Measurements from ENCODE around the gene ZSWIM3. TPM values are rescaled to one million over a fixed set of nuclear protein-coding genes. Genes with fewer than 3 reads are reported as not detected.

ZSWIM3 gene
- total RNA-seq, 6 experiments from 2014 or later: 1.7 to 2.7 (median 1.9) TPM

DNA sequence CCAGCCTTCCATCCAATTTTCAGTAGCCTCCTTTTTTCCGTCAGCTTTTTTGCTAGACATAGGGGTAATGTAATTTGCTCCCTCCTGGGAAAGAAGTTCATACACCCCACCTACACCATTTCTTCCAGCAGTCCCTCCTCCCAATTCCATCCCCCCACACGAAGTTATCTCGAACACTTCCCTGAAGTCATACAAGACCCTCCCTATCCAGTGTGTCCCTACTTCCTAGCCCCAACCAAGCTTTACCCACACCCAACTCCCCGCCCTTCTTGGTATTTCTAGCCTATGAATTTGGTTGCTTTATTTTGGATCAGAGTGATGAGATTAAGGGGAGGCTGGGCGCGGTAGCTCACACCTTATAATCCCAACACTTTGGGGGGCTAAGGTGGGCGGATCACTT, 43.9 kb upstream of the ZSWIM3 start:
- Histone ChIP-seq H3K4me1 (peaks cover 0 to 6% (median 0%) of the 10 kb centered on the region in 4 donors), H3K27me3 (no peaks in the 10 kb centered on the region), H3K9me3 (no peaks in the 10 kb centered on the region), H3K27ac (no peak overlapping the region), H3K4me3 (no peak overlapping the region), H3K36me3 (peaks cover 0 to 27% (median 12%) of the 10 kb centered on the region in 4 donors)
- 49% methylated on average over 7 of the region's 7 CpGs for WGBS (ENCODE audit: insufficient coverage, low coverage, low lambda C conversion rate, missing lambda C conversion rate)
- TF ChIP-seq, protein P1, sequence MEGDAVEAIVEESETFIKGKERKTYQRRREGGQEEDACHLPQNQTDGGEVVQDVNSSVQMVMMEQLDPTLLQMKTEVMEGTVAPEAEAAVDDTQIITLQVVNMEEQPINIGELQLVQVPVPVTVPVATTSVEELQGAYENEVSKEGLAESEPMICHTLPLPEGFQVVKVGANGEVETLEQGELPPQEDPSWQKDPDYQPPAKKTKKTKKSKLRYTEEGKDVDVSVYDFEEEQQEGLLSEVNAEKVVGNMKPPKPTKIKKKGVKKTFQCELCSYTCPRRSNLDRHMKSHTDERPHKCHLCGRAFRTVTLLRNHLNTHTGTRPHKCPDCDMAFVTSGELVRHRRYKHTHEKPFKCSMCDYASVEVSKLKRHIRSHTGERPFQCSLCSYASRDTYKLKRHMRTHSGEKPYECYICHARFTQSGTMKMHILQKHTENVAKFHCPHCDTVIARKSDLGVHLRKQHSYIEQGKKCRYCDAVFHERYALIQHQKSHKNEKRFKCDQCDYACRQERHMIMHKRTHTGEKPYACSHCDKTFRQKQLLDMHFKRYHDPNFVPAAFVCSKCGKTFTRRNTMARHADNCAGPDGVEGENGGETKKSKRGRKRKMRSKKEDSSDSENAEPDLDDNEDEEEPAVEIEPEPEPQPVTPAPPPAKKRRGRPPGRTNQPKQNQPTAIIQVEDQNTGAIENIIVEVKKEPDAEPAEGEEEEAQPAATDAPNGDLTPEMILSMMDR (IDR thresholded peaks at IDR 0.05): no peak
- TF ChIP-seq POLR2A (IDR thresholded peaks at IDR 0.05): no peak
- ATAC-seq (no peak), DNase-seq (no peak)
- intact Hi-C loops (cut with DNase I): loop anchor here in 1 of 2 donors (10.0 kb wide), 1 partner anchor 141 kb away; no protein-coding TSS in a partner anchor

DNA sequence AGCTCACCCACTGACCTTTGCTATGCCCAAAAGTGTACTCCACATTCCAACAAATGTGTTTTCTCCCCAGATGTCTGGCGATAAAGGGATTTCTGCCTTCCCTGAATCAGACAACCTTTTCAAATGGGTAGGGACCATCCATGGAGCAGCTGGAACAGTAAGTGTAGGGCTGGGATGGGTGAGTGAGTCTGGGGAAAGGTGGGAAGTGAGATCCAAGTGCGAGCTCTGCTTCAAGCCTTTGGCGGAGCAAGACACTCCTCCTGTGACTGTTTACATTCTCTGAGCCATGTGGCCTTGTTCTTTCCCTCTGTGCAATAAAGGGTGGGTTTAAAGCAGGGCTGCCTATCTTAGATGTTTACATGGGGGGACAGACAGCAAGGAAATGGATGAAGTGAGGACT, 43.1 kb upstream of the ZSWIM3 start:
- TF ChIP-seq, protein P1 (IDR thresholded peaks at IDR 0.05): no peak
- TF ChIP-seq POLR2A (IDR thresholded peaks at IDR 0.05): no peak
- intact Hi-C loops (cut with DNase I): loop anchor here in 1 of 2 donors (10.0 kb wide), 1 partner anchor 140 kb away; no protein-coding TSS in a partner anchor

GRCh38 chr20:45816951-45817350, 40.5 kb upstream of the ZSWIM3 start:
- DNase-seq (no peak), ATAC-seq (no peak)
- Histone ChIP-seq H3K36me3 (no peaks in the 10 kb centered on the region), H3K27ac (no peak overlapping the region), H3K9me3 (no peaks in the 10 kb centered on the region), H3K4me3 (no peak overlapping the region), H3K4me1 (peaks cover 0 to 6% (median 0%) of the 10 kb centered on the region in 4 donors), H3K27me3 (peaks cover 0 to 3% of the 10 kb centered on the region in 2 donors)
- no peak for TF ChIP-seq POLR2A (IDR thresholded peaks at IDR 0.05)
- TF ChIP-seq, protein P1 (IDR thresholded peaks at IDR 0.05): no peak
- 100% methylated on average over 2 of the region's 3 CpGs for WGBS (ENCODE audit: insufficient coverage, low coverage, low lambda C conversion rate, missing lambda C conversion rate)
- intact Hi-C loops (cut with DNase I): loop anchor here in 1 of 2 donors (10.0 kb wide), 1 partner anchor 138 kb away; no protein-coding TSS in a partner anchor

More for the DNA sequence above, 43.1 kb upstream of the ZSWIM3 start:
- no peak for ATAC-seq
- DNase-seq: no peak
- Histone ChIP-seq H3K27ac (no peak overlapping the region), H3K9me3 (no peaks in the 10 kb centered on the region), H3K27me3 (no peaks in the 10 kb centered on the region), H3K4me1 (peaks cover 0 to 6% (median 0%) of the 10 kb centered on the region in 4 donors), H3K4me3 (no peak overlapping the region), H3K36me3 (peaks cover 0 to 19% (median 8%) of the 10 kb centered on the region in 4 donors)
- 95% methylated on average over 3 of the region's 3 CpGs for whole genome bisulfite sequencing (ENCODE audit: insufficient coverage, low coverage, low lambda C conversion rate, missing lambda C conversion rate)

DNA sequence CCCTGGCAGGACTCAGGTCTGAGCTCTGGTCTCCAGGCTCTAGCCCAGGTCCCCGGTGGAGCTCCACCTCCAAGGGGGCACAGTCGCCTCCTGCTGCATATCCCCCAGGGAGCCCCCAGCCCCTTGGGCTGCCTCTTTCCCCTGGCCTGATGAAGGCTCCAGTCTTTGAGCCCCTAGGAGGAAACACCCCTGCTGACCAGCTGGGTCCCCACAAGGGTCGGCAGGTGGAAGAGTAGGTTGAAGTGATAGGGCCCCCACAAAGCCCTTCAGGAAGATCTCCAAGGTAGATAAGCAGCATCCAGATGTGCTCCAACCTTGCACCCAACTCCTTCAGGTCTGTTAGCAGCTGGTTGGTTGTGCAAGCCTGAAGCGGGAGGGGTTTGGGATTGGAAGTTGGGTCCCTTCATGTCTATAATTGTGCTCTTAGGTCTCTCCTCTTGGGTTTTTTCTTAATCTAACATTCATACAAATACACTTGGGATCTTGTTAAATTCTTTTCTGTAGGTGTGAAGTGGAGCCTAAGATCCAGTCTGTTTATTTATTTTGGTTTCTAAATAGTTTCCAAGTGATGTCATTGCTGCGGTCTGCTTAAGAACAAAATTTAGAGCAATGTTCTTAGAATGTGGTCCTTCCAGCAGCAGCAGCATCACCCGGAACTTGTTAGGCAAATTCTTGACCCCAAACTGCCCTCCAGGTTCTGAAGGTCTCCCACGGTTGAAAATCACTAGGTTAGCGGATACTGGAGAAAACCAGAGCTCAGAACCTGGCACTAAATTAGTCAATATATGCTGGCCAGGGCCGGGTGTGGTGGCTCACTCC, 39.8 kb upstream of the ZSWIM3 start:
- Histone ChIP-seq H3K4me1 (peaks cover 0 to 6% (median 0%) of the 10 kb centered on the region in 4 donors), H3K27me3 (peaks cover 0 to 8% of the 10 kb centered on the region in 2 donors), H3K9me3 (no peaks in the 10 kb centered on the region), H3K27ac (no peak overlapping the region), H3K36me3 (no peaks in the 10 kb centered on the region), H3K4me3 (no peak overlapping the region)
- DNase-seq (no peak), ATAC-seq (no peak)
- WGBS (ENCODE audit: insufficient coverage, low coverage, low lambda C conversion rate, missing lambda C conversion rate): 65% methylated on average over 6 of the region's 9 CpGs
- no peak for TF ChIP-seq POLR2A (IDR thresholded peaks at IDR 0.05)
- TF ChIP-seq, protein P1 (IDR thresholded peaks at IDR 0.05): no peak
- intact Hi-C loops (cut with DNase I): loop anchor here in 1 of 2 donors (10.0 kb wide), 1 partner anchor 137 kb away; no protein-coding TSS in a partner anchor

All from right lobe of liver (tissue), 6 donors.